GM18517 (cell line): ENCODE measurements around the gene TCF4.

Source experiments
- ATAC-seq: cut with Tn5 transposase; IDR thresholded peaks from one replicate; pipeline ENCODE4 v1.9.1; 2021; ENCODE audit warnings: mild to moderate bottlenecking, moderate library complexity; ENCODE audit not compliant: unreplicated experiment

The TCF4 gene

DNA sequence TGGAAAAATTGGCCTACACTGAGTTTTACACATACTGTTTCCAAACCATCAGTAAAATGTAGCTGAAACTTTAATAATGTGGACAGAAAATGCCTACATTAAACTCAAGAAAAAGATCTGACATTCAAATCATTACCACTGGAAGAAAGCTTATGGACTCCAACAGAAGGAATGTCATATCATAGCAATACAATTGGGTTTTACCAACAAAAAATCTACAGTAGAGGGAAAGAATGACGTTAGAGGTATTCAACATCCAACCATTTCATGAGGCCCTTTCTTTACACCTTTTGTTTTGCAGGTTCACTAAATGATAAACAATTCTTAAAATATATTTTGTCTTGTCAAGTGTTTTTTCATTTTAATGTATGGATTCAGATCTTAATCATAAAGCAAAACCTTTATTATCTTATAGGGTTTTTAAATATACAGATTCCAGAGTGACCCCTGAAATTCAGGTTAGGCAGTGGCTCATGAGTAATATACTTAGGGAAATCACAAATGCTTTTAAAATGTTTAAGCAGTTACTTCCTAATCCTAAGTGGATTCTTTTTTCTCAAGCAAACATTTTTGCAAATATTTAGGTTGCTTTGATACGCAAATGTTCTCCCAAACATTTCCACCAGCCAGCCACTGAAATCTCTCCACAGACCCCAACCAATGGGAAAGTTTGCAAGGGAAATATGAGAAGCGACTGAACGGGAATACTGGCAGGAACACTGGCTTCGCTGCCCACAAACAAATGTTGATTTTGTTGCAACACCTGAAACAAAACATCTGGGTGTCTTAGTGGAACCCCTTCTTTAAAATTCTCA, 168.7 kb downstream of the TCF4 start:
- ATAC-seq, result no peak

DNA sequence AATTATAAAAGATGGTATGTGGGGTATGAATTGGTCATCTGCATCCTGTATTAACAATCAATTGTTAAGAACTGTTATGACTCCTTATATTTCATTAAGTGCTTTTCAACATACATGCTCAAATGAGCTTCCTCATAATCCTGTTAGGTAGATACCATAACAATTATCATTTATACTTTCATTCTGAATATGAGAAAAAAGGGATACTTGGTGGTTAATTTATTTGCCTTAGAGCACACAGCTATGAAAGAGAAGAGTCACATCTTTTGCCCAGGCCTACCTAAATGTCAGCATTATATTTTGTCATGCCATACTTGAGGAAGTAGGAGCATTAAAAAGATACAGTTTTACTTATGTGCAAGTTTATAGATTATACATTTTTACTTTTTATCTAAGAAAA, 169.6 kb downstream of the TCF4 start:
- ATAC-seq, result no peak

GRCh38 chr18:55416791-55417190, 171.2 kb downstream of the TCF4 start:
- ATAC-seq, result no peak

GRCh38 chr18:55415258-55415871, 172.6 kb downstream of the TCF4 start:
- ATAC-seq, result peak; percentile 83

DNA sequence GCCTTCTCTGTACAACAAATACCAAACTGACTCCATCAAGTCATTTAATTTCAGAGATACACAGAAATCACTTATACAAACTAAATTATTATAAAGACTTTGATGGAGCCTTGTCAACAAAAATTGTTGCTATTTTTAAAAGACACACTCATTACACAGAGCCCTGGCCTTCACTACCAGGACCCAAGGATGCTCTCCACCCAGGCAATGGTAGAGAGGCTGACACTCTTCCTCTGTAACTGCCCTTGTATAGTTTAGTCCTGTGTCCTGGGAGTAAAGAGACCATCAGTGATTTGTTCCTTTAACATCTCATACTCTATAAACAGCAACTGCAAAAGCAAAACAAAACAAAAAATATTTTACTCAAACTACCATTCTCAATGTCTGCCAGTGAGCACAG, 173.5 kb downstream of the TCF4 start:
- no peak for ATAC-seq

GRCh38 chr18:55413474-55413873, 174.5 kb downstream of the TCF4 start:
- no peak for ATAC-seq

- no peak for ATAC-seq
Measured at GRCh38 chr18:55407774-55408535, 180.0 kb downstream of the TCF4 start.

- no peak for ATAC-seq
Measured at GRCh38 chr18:55407191-55407590, 180.8 kb downstream of the TCF4 start.

GRCh38 chr18:55406451-55406991, 181.5 kb downstream of the TCF4 start:
- no peak for ATAC-seq

DNA sequence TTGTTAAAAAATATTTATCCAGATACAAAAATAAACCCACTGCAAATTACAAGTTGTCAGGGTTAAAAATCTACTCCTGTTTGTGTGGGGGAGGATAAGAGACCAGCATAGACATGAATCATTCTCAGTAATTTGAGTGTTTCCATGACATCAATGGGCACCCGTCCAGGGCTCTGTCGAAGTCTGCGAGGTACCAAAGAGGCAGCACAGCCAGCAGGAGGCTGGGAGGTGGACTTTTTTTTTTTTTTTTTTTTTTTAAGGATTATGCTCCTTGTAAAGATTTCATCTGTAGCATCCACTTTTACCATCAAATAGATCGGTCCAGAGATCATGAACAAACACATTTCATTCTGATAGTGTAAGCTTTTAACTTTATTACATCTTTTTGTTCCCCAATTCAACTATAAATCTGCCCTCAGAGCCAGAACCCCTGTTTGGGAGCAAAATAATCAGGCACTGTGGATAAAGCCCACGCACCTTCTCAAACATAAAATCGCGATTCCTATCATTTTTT, 182.0 kb downstream of the TCF4 start:
- no peak for ATAC-seq

GRCh38 chr18:55405475-55405874, 182.5 kb downstream of the TCF4 start:
- no peak for ATAC-seq

DNA sequence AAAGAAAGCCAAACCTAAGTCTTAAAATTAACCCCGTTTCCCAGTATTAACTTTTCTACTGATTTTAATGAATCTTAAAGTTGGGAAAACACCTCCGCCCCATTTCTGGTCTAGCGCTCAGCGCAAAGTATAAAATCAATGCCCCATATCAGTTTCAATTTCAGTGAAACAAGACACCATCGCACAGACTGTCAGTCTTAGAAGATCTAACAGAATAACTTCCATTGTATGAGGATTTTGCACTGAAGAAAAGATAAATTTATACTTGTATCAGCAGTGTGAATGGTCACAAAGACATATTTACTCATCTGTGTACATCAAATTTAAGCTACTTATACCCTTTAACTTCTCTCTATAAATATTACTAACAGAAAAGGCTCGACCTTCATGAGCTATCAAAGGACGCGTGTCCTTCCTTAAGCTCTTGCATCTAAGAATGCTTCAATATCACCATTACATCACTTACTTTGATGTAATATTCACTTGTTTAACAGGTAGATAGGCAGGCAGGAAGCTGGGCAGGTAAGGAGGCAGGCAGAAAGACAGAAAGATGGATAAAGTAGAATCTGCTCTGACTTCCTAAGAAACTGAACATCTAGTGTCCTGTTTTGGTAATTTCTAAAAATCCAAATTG, 183.0 kb downstream of the TCF4 start:
- ATAC-seq, result no peak

DNA sequence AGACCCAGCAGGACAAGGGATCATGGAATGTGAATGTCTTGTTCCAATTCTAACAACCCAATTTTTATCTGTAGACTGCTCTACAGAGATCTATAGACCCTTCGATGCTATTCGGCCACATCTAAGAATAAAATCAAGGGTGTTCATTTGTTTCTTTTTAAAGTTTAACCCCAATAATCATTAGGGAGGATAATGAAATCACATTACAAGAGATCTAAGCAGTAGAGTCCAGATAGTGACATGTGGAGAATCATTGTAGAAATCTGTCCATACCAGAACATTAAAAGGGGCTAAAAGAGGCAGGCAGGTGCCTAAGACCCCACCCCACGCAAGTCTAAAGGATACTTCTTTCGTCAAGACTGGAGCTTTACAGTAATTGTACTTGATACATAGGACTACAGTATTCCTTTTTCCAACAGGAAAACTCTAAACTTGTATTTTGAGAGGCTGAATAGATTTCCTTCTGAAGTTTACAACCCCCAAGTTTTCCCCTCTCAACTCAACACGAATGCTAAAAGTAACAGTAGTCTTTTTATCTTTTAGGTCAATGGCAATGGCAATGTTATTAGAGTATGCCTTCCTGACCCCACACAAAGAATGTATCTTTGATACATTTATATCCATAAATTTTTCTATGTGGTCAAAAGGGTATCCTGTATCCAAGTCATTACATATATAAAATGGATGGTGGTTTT, 183.7 kb downstream of the TCF4 start:
- no peak for ATAC-seq

GRCh38 chr18:55403421-55403949, 184.5 kb downstream of the TCF4 start:
- no peak for ATAC-seq

DNA sequence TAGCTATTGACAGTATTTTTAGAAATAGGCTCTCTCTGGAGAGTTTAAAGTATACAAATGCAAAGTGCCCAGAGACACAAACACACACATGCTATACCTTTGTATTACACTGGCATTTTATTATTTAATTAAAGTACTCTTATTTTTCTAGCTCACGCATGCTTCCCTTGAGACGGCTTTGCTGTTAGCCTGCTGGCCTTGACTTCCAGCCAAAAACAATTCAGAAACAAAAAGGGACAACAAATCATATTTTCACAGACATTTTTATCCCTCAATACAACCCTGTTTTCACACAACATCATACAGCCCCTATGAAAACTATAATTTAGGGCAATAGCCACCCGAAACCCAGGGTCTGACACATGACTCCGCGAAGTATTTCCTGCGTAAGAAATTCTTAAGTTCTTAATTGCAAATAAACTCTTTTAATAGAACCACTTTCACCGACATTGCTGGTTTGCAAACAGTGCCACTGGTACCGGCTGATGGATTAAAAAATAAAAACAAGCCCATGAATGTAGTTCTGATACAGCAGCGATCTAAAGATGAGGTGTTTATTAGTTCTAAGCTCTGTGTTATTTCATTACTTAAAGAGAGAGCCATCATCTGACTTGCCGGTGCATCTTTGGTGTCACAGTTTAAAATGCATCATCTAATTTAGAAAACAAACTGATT, 185.1 kb downstream of the TCF4 start:
- no peak for ATAC-seq

- ATAC-seq, result no peak
Measured at GRCh38 chr18:55401638-55402191, 186.3 kb downstream of the TCF4 start.

GRCh38 chr18:55400590-55401541, 187.1 kb downstream of the TCF4 start:
- no peak for ATAC-seq

GRCh38 chr18:55400081-55400480, 187.9 kb downstream of the TCF4 start:
- no peak for ATAC-seq
